Subcutaneous adipose tissue (tissue), 4 donors: ENCODE measurements around the gene CCDC182. TPM values are rescaled to one million over a fixed set of nuclear protein-coding genes. Genes with fewer than 3 reads are reported as not detected.

Source experiments
- total RNA-seq, 4 donors: library from RNA; depleted of rRNA; stranded (reverse); fragments of >200 nt; gene quantifications; one replicate each; pipeline ENCODE4 v1.1.0, GENCODE V29; 2016
- TF ChIP-seq, protein P1 (sequence below): fragments of 450-650 bp; IDR thresholded peaks from one replicate; pipeline ENCODE4 v1.5.1; 2016; ENCODE audit warnings: low read depth, mild to moderate bottlenecking, control low read depth, antibody characterized with exemption, moderate library complexity

CCDC182 gene
- total RNA-seq, 4 donors from 2014 or later = not detected

DNA sequence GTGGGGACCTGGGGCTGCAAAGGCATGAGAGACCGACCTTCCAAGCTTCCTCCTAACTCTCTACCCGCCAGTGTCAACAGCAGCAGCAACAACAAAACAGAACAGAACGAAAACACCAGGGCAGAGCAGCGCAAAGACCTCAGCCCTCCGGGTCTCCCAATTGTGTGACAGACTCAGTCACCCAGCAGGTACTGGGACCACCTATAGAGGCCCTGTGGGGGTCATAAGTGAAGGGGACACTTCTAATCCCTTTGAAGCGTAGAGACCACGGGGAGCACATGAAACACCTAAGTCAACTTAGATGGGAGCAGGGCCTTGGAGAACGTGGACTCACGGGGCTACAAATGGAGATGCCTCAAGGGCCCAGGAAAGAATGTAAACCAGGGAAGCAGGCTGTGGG, 12.6 kb upstream of the CCDC182 start:
- TF ChIP-seq, protein P1, sequence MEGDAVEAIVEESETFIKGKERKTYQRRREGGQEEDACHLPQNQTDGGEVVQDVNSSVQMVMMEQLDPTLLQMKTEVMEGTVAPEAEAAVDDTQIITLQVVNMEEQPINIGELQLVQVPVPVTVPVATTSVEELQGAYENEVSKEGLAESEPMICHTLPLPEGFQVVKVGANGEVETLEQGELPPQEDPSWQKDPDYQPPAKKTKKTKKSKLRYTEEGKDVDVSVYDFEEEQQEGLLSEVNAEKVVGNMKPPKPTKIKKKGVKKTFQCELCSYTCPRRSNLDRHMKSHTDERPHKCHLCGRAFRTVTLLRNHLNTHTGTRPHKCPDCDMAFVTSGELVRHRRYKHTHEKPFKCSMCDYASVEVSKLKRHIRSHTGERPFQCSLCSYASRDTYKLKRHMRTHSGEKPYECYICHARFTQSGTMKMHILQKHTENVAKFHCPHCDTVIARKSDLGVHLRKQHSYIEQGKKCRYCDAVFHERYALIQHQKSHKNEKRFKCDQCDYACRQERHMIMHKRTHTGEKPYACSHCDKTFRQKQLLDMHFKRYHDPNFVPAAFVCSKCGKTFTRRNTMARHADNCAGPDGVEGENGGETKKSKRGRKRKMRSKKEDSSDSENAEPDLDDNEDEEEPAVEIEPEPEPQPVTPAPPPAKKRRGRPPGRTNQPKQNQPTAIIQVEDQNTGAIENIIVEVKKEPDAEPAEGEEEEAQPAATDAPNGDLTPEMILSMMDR = no peak

DNA sequence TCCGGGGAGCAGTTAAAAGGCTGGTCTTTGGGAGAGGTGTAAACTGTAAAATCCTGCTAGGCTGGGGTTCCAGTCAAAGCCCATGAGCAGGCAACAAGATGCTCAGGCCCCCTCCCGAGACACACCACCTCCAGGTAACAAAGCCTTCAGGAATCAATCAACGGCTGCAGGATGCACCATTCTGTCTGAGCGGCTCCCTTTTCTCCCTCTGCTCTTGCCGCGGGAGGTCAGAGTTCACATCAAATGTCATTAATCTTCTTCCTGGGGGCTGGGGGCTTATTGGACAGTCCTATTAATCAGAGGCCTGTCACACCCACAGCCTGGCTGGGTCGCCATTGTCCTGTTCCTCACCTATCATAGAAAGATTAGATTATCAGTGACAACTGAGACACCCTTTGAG, 11.9 kb upstream of the CCDC182 start:
- TF ChIP-seq, protein P1 = no peak

DNA sequence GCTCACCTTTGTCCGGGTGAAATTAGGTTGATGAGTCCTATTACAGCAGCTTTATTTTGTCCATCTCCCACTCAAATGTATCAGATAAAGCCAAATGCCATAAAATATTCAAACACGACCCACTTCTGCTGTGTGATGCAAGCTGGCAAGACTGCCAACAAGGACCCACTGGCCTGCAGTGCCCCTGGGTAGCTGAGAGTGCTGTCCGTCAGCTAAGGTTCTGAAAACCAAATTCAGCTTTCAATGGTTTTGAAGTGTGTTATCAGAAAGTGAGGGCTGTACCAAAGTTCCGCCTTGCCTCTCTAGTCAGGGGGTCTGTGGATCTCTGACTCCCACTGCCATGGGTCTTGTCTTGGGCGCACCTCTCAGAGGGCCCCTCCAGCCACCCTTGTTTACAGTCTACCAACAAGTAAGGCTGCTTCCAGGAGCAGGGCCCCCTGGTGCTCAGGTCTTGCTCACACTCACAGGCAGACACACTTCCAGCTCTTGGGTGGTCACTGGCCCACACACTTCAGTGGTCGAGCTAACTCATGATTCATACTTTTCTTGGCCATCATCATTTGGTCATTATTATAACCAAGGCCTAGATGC, 10.5 kb upstream of the CCDC182 start:
- TF ChIP-seq, protein P1 = no peak

DNA sequence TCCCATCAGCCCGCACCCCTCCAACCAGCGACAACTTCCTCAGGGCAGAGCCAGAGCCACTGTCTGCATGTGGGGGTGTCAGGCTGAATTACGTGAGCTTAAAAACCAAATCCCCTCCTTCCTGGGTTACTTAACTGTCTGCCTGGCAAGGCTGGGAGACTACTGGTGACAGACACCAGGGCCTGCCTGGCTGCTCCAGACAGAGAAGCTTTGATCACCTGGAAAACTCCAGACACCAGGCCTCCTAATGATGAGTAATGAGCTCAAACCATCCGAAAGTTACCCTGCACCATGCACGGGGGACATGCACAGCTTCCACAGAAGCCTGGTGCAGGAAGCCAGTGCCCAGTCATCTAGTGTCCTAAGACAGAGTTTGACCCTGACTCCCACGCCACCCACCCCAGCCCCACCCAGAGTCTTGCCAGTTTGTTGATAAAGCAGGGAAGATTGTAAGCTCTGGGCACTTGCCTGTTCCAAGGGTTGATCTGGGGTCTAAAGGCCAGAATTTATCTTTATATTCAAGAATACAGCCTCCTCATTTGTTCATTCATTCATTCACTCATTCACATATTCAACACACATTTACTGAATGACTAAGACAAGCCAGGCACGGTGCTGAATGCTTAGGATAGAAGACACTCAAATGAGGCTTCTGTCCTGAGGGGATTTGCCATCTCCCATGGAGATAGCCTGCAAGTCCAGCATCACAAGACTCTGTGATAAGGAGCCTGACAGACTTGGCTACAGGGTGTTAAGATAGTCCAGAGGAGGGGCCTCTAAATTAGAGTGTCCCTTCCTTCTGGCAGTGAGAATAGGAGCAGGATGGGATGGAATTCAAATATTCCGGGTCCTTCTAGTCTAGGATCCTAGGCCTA, 7.2 kb upstream of the CCDC182 start:
- TF ChIP-seq, protein P1 = no peak

DNA sequence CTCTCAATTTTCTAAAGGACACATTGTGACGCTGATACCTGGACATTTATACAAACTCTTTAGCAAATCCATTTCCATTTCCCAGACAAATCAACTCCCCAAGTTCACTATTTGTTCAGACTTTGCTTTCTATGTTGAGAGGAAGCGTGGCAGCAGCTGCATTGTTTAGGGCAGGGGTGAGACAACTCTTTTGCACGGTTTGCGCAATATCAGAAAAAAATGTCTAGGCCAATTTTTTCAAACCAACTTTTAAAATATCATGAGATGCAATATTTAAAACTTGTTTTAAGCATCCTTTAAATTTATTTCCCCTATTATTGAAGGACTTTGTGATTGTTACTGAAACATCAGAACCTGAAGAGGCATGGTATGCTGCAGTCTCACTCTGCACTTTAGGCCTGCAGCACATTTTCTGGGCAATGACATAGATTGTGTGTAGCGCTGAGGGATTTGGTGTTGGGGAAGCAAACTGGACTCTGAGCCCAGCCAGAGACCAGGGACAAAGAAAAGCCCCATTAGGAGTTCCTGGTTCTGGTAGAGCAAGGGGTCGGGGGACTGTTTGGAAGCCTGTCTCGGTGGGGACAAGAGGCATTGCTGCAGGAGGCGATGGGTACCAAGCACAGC, 6.4 kb upstream of the CCDC182 start:
- TF ChIP-seq, protein P1 = no peak

DNA sequence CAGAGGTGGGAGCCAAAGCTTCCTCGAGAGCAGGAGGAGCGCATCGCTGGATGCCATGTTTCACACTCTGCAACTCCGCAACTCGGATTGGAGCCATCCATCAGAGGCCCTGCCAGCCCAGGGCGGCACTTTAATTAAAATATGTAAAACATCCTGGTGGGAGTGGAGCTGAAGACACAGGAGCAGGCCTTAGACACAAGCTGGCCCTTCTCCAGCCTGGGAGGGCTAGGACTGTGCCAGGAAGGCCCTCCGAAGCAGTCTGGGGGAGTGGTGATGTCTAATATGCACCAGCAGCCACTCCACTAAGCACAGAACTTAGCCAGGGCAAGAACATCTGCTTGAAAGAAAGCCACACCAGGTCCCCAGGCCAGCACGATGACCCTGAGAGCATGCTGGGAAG, 5.8 kb upstream of the CCDC182 start:
- TF ChIP-seq, protein P1 = no peak

DNA sequence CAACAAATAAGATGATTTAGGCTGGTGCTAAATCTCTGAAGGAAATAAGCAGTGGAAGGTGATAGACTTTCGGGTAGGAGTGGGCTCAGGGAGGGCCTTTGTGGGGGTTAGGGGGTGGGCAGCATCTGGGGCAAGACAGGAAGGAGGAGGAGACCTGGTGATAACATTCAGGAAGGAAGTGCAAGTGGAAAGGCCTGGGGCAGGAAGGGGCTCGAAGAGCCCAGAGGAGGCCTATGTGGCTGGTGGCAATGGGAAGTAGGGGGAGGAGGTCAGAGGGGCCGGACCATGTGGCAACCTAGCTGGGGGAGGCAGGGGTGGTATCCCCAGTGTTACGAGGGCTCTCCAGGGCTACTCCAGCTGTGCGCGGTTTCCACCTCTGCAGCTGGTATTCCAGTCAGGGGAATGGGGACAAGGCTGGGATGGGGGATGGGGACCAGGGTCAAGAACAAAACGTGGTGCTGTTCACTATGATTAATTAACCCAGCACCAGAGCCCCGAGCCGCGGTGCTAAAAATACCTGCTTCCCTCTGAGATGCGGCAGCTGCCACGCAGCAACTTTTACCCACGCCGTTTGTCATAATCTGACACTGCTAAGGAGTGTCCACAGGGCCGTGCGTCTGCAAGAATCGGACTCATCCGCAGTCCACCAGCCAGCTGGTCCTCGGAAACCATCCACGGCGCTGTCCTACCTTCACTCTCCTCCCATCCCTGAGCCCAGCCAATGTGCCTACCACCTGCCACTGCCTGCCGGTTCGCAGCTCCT, 5.2 kb upstream of the CCDC182 start:
- TF ChIP-seq, protein P1 = no peak
